Measurements from ENCODE around the gene RALBP1. TPM values are rescaled to one million over a fixed set of nuclear protein-coding genes. Genes with fewer than 3 reads are reported as not detected.
A peak's percentile ranks its signal among the peaks of the same experiment; 100 is the strongest.
"Not testable (repeated sequence)": the region's sequence is repeated elsewhere in the genome, so short reads cannot be mapped to it uniquely, and the experiment has no call there.

The RALBP1 gene
- total RNA-seq = 26.5 TPM

- peak; percentile 96 to 97 for DNase-seq (ENCODE audit: low spot score in 2 of 2)
- peak; percentile 42 for FAIRE-seq
These were observed at the start of gene RALBP1 for GRCh38 chr18:9474983-9475642. Gene RALBP1, plus strand, starts transcription at chr18:9475513. Its CDS starts 37,533 bp downstream, at chr18:9513046.

- DNase-seq (ENCODE audit: low spot score in 2 of 2) (no peak), FAIRE-seq (no peak)
These were observed 48.6 kb upstream of the RALBP1 start for GRCh38 chr18:9426753-9427152.

DNA sequence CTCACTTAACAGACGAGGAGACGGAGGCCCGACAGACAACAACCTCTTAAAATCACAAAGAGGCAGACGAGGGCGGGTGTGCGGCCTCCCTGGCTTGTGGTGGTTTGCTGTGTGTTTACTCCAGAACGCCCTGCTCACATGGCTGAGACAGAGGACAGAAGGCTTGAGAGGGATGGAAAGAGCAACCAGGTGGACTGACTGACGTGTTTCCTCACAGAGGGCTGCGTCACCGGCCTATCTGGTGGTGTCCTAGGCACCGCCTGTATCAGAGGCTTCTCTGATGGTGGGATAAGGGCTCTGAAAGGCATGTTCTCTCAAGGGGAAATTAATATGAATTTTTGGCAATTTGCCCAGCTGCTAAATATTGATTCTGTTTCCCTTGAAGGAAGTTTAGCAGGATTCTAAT lies 47.0 kb upstream of the RALBP1 start:
- FAIRE-seq (no peak), DNase-seq (ENCODE audit: low spot score in 2 of 2) (no peak)

DNA sequence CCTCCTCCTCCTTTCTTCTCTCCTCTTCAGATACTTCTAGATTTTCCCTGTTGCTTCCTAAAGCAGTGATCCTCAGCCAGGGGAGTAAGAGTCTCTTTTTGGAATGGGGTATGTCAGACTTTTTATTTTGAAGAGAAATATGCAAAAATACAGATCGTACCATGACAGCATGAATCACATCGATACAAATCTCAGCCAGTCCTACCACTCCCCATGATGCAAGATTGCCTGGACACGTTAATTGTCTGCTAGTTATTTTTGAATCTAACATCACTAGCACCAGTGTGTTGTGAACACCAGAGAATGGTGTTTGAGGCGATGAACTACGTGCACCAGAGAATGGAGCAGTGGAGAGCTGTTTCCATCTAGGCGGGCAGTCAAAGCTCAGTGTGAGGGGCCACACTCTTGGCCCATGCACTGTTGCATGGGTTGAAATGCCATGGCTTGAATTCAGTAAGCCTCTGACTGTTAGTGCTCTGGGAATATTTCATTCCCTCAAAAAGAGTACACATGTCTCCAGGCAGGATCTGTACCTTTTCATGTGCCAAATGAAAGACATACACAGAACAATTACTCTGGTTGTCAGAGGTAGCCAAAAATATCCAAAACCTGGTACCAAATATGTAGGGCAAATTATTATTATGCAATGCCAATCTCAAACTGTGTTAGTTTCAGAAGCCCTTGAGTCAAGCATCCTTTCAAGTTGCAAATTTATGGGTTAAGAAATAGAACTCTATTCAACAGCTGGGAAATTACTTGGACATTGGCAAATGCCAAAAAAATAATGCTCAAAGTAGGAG lies 46.3 kb upstream of the RALBP1 start:
- DNase-seq (ENCODE audit: low spot score in 2 of 2) = no peak
- no peak for FAIRE-seq

- no peak for FAIRE-seq
- no peak for DNase-seq (ENCODE audit: low spot score in 2 of 2)
These were observed 45.7 kb upstream of the RALBP1 start for GRCh38 chr18:9429662-9429993.

DNA sequence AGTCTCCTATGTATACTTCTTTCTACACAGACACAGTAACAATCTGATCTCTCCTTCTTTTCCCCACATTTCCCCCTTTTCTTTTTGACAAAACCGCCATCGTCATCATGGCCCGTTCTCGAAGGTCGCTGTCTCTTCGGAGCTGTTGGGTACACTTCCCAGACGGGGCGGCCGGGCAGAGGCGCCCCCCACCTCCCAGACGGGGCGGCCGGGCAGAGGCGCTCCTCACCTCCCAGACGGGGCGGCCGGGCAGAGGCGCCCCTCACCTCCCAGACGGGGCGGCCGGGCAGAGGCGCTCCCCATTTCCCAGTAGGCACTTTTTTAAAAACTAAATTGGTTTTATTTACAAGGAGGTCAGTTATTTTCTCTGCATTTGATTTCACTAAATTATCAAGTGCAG lies 45.0 kb upstream of the RALBP1 start:
- not testable (repeated sequence) for FAIRE-seq; DNase-seq (ENCODE audit: low spot score in 2 of 2)

- DNase-seq (ENCODE audit: low spot score in 2 of 2) (no peak), FAIRE-seq (no peak)
These were observed 44.0 kb upstream of the RALBP1 start for GRCh38 chr18:9431296-9431695.

DNA sequence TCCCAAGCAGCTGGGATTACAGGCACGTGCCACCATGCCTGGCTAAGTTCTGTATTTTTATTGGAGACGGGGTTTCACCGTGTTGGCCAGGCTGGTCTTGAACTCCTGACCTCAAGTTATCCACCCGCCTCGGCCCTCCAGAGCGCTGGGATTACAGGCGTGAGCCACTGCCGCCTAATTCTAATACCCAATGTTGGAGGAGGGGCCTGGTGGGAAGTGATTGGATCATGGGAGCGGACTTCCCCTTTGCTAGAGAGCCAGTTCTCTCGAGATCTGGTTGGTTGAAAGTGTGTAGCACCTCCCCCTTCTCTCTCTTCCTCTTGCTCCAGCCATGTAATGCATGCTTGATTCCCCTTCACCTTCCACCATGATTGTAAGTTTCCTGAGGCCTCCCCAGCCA lies 42.2 kb upstream of the RALBP1 start:
- FAIRE-seq = not testable (repeated sequence)

GRCh38 chr18:9433671-9434121 lies 41.6 kb upstream of the RALBP1 start:
- DNase-seq (ENCODE audit: low spot score in 2 of 2) (peak in 1 of 2 donors; percentile 18), FAIRE-seq (no peak)

More for the DNA sequence above, 42.2 kb upstream of the RALBP1 start:
- DNase-seq (ENCODE audit: low spot score in 2 of 2) = not testable (repeated sequence)

DNA sequence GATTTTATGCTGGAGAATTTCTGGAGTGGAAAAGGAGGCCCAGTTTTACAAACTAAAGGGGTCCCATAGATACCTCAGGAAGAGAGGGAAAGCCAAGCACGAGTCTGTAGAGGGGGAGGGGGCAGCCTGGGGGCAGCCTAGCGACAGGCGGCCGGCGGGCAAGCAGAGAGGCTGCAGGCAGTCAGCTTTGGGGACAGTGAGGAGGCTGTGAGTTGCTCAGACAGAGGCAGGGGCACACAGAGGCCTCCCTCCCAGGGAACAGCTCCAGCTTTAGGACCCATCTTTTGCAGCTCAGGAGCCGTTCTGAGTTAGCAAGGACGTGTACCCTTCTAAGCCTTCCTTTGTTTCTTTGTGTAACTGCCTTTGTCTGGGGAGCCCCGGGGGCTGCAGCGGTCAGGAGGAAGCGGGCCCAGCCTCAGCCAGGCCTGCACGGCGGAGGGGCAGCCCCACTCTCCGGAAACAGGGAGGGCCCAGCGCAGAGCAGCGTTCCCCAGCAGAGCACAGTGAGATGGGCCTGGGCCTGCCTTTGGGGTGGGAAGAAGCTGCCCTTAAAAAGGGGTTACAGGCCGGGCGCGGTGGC lies 41.1 kb upstream of the RALBP1 start:
- no peak for DNase-seq (ENCODE audit: low spot score in 2 of 2)
- FAIRE-seq = no peak

DNA sequence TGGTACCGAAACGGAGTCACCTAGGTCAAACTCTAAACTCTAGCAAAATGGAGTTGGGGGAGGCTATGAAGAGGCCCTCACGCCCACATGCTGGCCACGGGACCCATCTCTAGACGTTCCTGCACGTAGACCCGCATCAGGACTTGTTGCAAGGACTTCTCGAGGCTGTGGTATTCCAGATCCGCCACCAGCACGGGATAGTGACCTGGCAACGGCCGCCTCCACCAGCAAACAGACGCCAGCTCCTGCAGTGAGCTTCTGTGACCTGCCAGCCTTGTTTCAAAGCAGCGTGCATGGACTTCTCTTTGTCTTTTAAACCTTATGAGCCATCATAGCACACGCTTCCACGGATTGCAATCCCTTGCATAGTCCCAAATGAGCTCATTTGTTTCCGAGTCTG lies 40.3 kb upstream of the RALBP1 start:
- DNase-seq (ENCODE audit: low spot score in 2 of 2) (no peak), FAIRE-seq (no peak)

DNA sequence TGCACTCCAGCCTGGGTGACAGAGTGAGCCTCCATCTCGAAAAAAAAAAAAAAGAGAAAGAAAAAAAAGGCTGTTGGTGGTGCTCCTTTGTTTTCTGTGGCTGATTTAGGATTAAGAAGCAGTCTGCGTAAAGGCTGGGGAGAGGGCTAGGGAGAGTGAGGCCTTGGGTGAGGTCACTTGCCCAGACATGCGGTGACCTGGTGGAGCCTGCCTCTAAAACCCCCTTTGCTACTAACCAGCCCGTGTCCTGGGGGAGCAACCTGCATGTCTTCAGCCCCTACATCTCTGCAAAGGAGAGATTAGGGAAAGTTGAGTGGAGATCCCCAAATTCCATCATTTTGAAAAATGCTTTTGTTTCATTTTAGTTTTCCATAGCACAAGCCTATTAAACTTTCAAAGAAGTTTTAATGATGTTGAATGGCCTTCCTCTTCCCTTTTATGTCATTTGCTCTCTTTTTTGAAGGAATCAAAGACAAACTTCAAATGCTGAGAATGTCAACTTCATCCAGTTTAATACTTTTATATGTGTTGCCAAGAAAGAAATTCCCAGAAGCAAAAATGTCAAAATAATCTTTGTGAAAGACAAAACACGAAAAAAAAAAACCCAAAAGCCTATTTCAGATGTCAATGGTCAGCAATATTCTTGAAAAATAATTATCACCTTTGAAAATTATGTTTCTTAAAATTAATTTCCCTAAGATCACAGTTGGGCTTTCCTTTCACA lies 38.9 kb upstream of the RALBP1 start:
- no peak for DNase-seq (ENCODE audit: low spot score in 2 of 2)
- no peak for FAIRE-seq

DNA sequence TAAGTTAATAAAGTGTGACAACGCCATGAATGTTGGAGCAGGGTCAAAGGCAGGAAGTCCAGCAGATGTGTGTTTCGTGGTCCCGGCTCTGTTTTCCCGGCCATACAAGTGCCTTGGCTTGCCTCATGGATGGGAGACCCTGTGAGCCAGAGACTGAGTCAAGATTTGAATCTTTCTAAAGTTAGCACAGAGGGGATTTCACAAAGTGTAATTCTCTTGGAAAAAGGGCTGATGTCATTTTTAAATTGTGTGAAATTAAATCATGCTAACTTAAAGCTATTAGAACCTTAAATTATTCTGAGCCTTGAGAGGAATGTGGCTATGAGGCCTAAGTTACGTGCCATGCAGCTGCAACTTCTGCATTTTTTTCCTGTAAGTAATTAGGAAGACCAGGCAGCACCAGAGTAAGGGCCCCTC lies 38.3 kb upstream of the RALBP1 start:
- DNase-seq (ENCODE audit: low spot score in 2 of 2) (no peak), FAIRE-seq (no peak)

- FAIRE-seq (no peak), DNase-seq (ENCODE audit: low spot score in 2 of 2) (no peak)
These were observed 37.6 kb upstream of the RALBP1 start for GRCh38 chr18:9437672-9438071.

DNA sequence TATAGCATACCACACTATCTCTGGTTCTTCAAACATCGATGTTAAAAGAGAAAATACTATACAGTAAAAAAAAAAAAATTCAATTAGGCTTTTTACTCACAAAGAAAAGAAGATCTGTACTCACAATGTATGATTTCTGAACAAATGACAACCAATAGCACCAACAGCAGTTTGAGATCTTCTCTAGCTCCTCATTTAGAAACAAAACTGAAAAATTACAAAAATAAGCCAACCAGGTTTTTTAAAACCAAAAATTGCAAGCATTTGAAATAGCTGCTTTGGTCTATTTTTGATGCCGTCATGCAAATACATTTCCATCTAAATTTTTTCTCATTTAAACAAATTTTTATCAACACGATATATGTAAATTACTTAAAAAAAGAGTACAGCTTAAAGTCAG lies 34.3 kb upstream of the RALBP1 start:
- DNase-seq (ENCODE audit: low spot score in 2 of 2) (no peak), FAIRE-seq (no peak)

GRCh38 chr18:9444549-9444948 lies 30.8 kb upstream of the RALBP1 start:
- FAIRE-seq (no peak), DNase-seq (ENCODE audit: low spot score in 2 of 2) (no peak)

- DNase-seq (ENCODE audit: low spot score in 2 of 2) (no peak), FAIRE-seq (no peak)
These were observed 28.5 kb upstream of the RALBP1 start for GRCh38 chr18:9446839-9447238.

DNA sequence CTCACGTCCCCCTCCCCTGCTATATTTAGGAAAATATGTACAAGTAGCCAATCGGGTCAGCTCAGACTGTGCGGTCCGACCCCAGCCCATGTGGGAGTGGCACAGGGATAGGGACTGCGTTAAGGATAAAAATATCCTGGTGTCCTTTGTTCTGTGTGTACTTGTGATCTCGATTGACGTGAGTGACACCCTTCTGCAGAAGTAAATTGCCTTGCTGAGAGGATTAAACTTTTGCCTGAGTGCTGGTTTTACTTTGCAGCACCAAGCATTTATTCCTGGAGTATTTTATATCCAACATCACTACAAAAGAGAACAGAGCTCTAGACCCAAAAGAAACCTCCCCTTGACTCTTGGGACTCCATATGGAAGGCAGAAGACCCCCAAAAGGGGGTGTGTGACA lies 28.0 kb upstream of the RALBP1 start:
- no peak for FAIRE-seq
- DNase-seq (ENCODE audit: low spot score in 2 of 2) = no peak

DNA sequence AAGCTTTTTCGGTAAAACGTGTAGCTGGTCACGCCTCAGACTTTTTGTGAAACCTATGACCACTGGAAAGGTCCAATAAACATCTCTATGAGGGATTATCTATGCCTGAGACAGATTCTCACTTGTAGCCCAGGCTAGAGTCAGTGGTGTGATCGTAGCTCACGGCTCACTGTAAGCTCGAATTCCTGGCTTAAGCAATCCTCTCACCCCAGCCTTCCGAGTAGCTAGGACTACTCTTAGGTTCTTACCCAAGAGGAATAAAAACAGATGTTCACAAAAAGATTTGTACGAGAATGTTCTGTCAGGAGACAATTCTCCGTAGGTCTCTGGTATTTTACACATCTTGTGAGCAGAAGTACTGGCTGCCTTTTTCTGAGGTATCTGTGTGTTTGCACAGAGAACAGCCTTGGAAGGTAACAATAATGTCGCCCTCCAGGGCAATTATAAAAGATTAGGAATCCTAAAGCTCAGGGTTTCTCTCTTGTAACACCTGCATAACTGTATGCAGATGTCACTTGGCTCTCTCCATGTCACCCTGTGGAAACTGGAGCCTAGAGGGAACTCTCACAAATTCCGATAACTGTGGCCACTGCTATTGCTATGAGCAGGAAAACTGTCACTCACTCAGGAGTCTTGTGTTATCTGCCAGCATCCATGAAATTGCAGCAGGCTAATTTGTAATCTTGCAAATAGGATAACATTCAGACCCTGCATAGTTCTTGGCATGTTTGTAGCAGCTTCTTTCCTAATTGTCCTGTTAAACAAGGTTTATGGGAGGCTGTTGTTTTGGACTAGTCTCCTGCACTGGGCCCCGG lies 25.5 kb upstream of the RALBP1 start:
- FAIRE-seq = no peak

DNA sequence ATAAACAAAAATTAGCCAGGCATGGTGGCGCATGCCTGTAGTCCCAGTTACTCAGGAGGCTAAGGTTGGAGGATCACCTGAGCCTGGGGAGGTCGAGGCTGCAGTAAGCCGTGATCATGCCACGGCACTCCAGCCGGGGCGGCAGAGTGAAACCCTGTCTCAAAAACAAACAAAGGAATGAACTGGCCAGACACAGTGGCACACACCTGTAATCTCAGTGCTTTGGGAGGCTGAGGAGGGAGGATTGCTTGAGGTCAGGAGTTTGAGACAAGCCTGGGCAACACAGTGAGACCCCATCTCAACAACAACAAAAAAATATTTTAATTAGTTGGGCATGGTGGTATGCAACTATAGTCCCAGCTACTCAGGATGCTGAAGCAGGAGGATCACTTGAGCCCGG lies 24.4 kb upstream of the RALBP1 start:
- DNase-seq (ENCODE audit: low spot score in 2 of 2); FAIRE-seq: not testable (repeated sequence)

More for the DNA sequence above, 25.5 kb upstream of the RALBP1 start:
- no peak for DNase-seq (ENCODE audit: low spot score in 2 of 2)

Data from frontal cortex (tissue), 4 donors.